Stimulated activated memory B cell treated with anti-CD40 and anti-IgM and Interleukin-4, amounts not matched to agents 10 μg/mL and 1 μg/mL and 100 μg/mL, for 72 hours (primary cell): ENCODE measurements around the gene RIMKLB.

ENCODE experiments used
- ATAC-seq: fragments of 150-1000 bp; cut with Tn5 transposase; 2 replicates; pipeline ENCODE4 v1.10.0; 2021
- H3K27ac Mint-ChIP-seq: one replicate; pipeline ENCODE4 v1.8.0; 2022; ENCODE audit warnings: mild to moderate bottlenecking, mixed read lengths
- H3K27me3 Mint-ChIP-seq: one replicate; pipeline ENCODE4 v1.8.0; 2022; ENCODE audit warnings: mixed read lengths
- H3K36me3 Mint-ChIP-seq: one replicate; pipeline ENCODE4 v1.8.0; 2022; ENCODE audit warnings: mixed read lengths
- H3K4me1 Mint-ChIP-seq: one replicate; pipeline ENCODE4 v1.8.0; 2022; ENCODE audit warnings: mixed read lengths
- H3K4me3 Mint-ChIP-seq: one replicate; pipeline ENCODE4 v1.8.0; 2022; ENCODE audit warnings: mild to moderate bottlenecking, moderate library complexity, mixed read lengths
- H3K9me3 Mint-ChIP-seq: one replicate; pipeline ENCODE4 v1.8.0; 2022; ENCODE audit warnings: mixed read lengths

The RIMKLB gene

GRCh38 chr12:8831116-8831515, 133.3 kb downstream of the RIMKLB start:
- H3K4me3 Mint-ChIP-seq = no peak overlapping the region
- H3K4me1 Mint-ChIP-seq = no peaks in the 10 kb centered on the region
- H3K27ac Mint-ChIP-seq = no peak overlapping the region
- ATAC-seq = no peak
- peaks cover 45% of the 10 kb centered on the region for H3K27me3 Mint-ChIP-seq
- H3K36me3 Mint-ChIP-seq = no peaks in the 10 kb centered on the region
- no peaks in the 10 kb centered on the region for H3K9me3 Mint-ChIP-seq

- peaks cover 51% of the 10 kb centered on the region for H3K27me3 Mint-ChIP-seq
- H3K9me3 Mint-ChIP-seq = no peaks in the 10 kb centered on the region
Measured at GRCh38 chr12:8832500-8832899, 134.7 kb downstream of the RIMKLB start.

More at GRCh38 chr12:8832500-8832899, 134.7 kb downstream of the RIMKLB start:
- Mint-ChIP-seq H3K4me3 (no peak overlapping the region), H3K4me1 (no peaks in the 10 kb centered on the region), H3K36me3 (no peaks in the 10 kb centered on the region), H3K27ac (no peak overlapping the region)
- ATAC-seq = no peak
